A673 (cell line): ENCODE measurements around the gene SLC16A10.

Experiments used
- CTCF ChIP-seq: fragments of 300-800, 200-600 bp; sonication (generic); conservative IDR thresholded peaks from 2 replicates; pipeline ENCODE4 v1.5.1; 2017; ENCODE audit warnings: low read depth, mild to moderate bottlenecking, antibody characterized with exemption, low read length, moderate library complexity, mixed read lengths
- EZH2 ChIP-seq: fragments of 200-600 bp; sonication (generic); IDR thresholded peaks from 2 replicates; pipeline ENCODE4 v1.6.1; 2017; ENCODE audit warnings: borderline replicate concordance, low read depth, mild to moderate bottlenecking, mixed read lengths, antibody characterized with exemption, low read length; ENCODE audit not compliant: poor library complexity, severe bottlenecking

DNA sequence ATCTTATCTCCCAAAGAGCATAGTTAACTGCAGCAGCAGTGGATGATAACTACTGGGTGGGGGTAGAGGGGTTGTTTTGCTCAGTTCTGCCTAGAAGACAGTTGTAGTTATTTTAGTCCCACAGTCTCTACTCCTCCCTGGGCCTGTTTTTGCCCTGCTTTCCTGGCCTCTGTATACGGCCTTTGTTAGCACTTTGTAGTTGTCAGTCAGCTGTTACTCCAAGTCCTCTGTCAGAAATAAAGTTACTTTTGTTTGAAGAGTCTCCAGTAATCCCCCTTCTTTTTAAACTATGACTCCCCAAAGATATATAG is 113.9 kb downstream of the SLC16A10 start:
- TF ChIP-seq CTCF (no peak), EZH2 (no peak)
